Upper lobe of left lung (tissue), 6 donors: ENCODE measurements around the gene COTL1. TPM values are rescaled to one million over a fixed set of nuclear protein-coding genes. Genes with fewer than 3 reads are reported as not detected.

Experiments
- ATAC-seq, 2 donors: fragments of 200-7000 bp; cut with Tn5 transposase; one replicate each; pipeline ENCODE4 v1.9.1; 2022; ENCODE audit warnings: mild to moderate bottlenecking in 2 of 2, moderate library complexity in 2 of 2; ENCODE audit not compliant: low FRiP score in 2 of 2
- DNase-seq, 2 donors: peaks; one replicate each; pipeline ENCODE4 v3.0.0-alpha.2; 2019 to 2020
- H3K27ac ChIP-seq, 4 donors: fragments of 200-600 bp; sonication (generic); one replicate each; pipeline ENCODE4 v1.5.1; 2016 to 2019
- H3K27me3 ChIP-seq, 4 donors: fragments of 200-600 bp; sonication (generic); one replicate each; pipeline ENCODE4 v1.5.1; 2017 to 2019
- H3K36me3 ChIP-seq, 4 donors: fragments of 200-600 bp; sonication (generic); one replicate each; pipeline ENCODE4 v1.5.1; 2016 to 2019
- H3K4me1 ChIP-seq, 4 donors: fragments of 200-600 bp; sonication (generic); one replicate each; pipeline ENCODE4 v1.5.1; 2018 to 2019
- H3K4me3 ChIP-seq, 4 donors: fragments of 200-600 bp; sonication (generic); one replicate each; pipeline ENCODE4 v1.5.1; 2017 to 2019; ENCODE audit warnings: mild to moderate bottlenecking in 2 of 4, moderate library complexity in 1 of 4
- H3K9me3 ChIP-seq, 4 donors: fragments of 200-600 bp; sonication (generic); one replicate each; pipeline ENCODE4 v1.5.1; 2018 to 2019
- EP300 ChIP-seq, 4 donors: sonication (generic); formaldehyde crosslinking; IDR thresholded peaks; one replicate each; pipeline ENCODE4 v1.5.1; 2017; ENCODE audit warnings: antibody characterized with exemption in 4 of 4, control low read depth in 2 of 4
- POLR2A ChIP-seq, 4 donors: fragments of 450-650 bp; IDR thresholded peaks; one replicate each; pipeline ENCODE4 v1.5.1; 2016 to 2017; ENCODE audit warnings: antibody characterized with exemption in 4 of 4, mild to moderate bottlenecking in 2 of 4
- POLR2AphosphoS5 ChIP-seq, 2 donors: sonication (generic); formaldehyde crosslinking; IDR thresholded peaks; one replicate each; pipeline ENCODE4 v1.5.1; 2017; ENCODE audit warnings: antibody characterized with exemption in 2 of 2
- WGBS, 2 donors: methylation state at CpG; one replicate each; pipeline ENCODE4 v1.1.5; 2017 to 2018; 5-methylcytosine and 5-hydroxymethylcytosine counted together
- total RNA-seq, 6 donors: library from RNA; depleted of rRNA in 4 of 6; stranded (reverse); fragments of >200 nt in 4 of 6; gene quantifications; one replicate each; pipeline versions ENCODE4 v1.1.0 to v1.2.1, GENCODE V29; 2016 to 2021
- TF ChIP-seq, protein P1 (sequence below), 6 experiments: fragments of 450-650 bp in 4 of 6; fragments of 200-600 bp in 2 of 6; sonication (generic) in 2 of 6; IDR thresholded peaks; one replicate each; pipeline ENCODE4 v1.5.1; 2016 to 2019; ENCODE audit warnings: antibody characterized with exemption in 6 of 6
- donor health status: DM: no; HTN: no; CAD: no; lungs with moderate emphysema.
- donor health status: DM: no; HTN: yes; CAD: no; lungs with severe emphysema.

COTL1 gene
- total RNA-seq, 6 donors from 2014 or later = 31.6 to 256 (median 75.6) TPM

DNA sequence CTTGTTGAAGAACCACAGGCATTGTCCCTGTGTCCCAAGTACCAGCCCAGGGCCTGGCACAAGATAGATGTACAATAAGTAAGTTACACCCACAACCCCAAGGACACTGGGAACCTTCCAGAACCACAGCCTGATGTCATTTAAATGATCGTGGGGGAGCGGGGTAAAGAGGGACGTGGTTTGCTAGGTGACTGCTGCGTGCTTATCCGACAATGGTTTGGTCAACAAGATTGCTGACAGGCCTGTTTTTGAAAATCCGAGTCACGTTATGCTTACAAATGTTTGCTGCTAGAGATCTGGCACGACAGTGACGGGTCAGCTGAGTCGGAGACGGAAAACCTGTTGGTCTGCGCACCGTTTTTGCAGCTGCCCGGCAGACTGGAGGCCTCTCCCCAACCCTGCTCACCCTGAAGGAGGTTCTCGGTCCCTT is 22.8 kb downstream of the COTL1 start:
- peaks cover 0 to under 1% (median 0%) of the 10 kb centered on the region in 4 donors for H3K36me3 ChIP-seq
- DNase-seq = no peak
- no peaks in the 10 kb centered on the region for H3K27me3 ChIP-seq
- WGBS, 2 donors = 81 to 90% methylated on average over 15 of the region's 15 CpGs
- ATAC-seq = no peak
- peak overlapping the region; percentile 9 to 84 (median 74) for H3K27ac ChIP-seq
- peaks cover 33 to 48% (median 39%) of the 10 kb centered on the region in 4 donors for H3K4me1 ChIP-seq
- H3K9me3 ChIP-seq = no peaks in the 10 kb centered on the region
- TF ChIP-seq, protein P1, sequence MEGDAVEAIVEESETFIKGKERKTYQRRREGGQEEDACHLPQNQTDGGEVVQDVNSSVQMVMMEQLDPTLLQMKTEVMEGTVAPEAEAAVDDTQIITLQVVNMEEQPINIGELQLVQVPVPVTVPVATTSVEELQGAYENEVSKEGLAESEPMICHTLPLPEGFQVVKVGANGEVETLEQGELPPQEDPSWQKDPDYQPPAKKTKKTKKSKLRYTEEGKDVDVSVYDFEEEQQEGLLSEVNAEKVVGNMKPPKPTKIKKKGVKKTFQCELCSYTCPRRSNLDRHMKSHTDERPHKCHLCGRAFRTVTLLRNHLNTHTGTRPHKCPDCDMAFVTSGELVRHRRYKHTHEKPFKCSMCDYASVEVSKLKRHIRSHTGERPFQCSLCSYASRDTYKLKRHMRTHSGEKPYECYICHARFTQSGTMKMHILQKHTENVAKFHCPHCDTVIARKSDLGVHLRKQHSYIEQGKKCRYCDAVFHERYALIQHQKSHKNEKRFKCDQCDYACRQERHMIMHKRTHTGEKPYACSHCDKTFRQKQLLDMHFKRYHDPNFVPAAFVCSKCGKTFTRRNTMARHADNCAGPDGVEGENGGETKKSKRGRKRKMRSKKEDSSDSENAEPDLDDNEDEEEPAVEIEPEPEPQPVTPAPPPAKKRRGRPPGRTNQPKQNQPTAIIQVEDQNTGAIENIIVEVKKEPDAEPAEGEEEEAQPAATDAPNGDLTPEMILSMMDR (IDR thresholded peaks at IDR 0.05) = no peak
- peak in 1 of 2 donors; percentile 24 for TF ChIP-seq POLR2AphosphoS5 (IDR thresholded peaks at IDR 0.05)
- peak overlapping the region in 2 of 4 donors; percentile 15 to 26 for H3K4me3 ChIP-seq

DNA sequence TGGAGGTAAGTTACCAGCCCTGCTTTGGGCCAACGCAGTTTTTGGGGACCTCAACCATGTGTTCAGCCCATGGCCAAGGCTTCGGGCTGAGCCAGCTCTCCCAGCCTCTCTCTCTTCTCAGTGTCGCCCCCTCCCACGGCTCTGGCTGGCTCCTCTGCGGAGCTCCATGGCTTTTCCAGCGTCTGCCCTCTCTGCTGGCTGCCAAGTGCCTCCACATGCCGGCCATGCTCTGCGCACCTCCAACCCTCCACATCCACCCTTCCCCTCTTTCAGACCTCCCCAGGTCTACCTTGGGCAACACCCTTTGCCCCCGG is 23.2 kb downstream of the COTL1 start:
- TF ChIP-seq, protein P1 (IDR thresholded peaks at IDR 0.05) = no peak
- TF ChIP-seq POLR2AphosphoS5 (IDR thresholded peaks at IDR 0.05) = no peak
- no peak for TF ChIP-seq POLR2A (IDR thresholded peaks at IDR 0.05)
- no peak for TF ChIP-seq EP300 (IDR thresholded peaks at IDR 0.05)
- peaks cover 0 to 4% (median 2%) of the 10 kb centered on the region in 4 donors for H3K36me3 ChIP-seq
- WGBS, 2 donors = 80 to 86% methylated on average over 8 to 9 of the region's 9 CpGs
- ATAC-seq (no peak), DNase-seq (no peak)
- H3K9me3 ChIP-seq = no peaks in the 10 kb centered on the region
- H3K27ac ChIP-seq = peak overlapping the region; percentile 9 to 84 (median 74)
- H3K4me3 ChIP-seq = peak overlapping the region in 2 of 4 donors; percentile 15 to 26
- H3K4me1 ChIP-seq = peaks cover 29 to 44% (median 35%) of the 10 kb centered on the region in 4 donors
- H3K27me3 ChIP-seq = no peaks in the 10 kb centered on the region

- Histone ChIP-seq H3K27ac (peak overlapping the region; percentile 9 to 84 (median 74)), H3K27me3 (no peaks in the 10 kb centered on the region), H3K4me3 (peak overlapping the region in 2 of 4 donors; percentile 15 to 26), H3K4me1 (peaks cover 23 to 38% (median 29%) of the 10 kb centered on the region in 4 donors), H3K36me3 (peaks cover 0 to 8% (median 5%) of the 10 kb centered on the region in 4 donors), H3K9me3 (no peaks in the 10 kb centered on the region)
- ATAC-seq (peak; percentile 42 to 52), DNase-seq (peak in 1 of 2 donors; percentile 77)
- WGBS, 2 donors = 66 to 67% methylated on average over 21 to 23 of the region's 23 CpGs
- TF ChIP-seq, protein P1 (IDR thresholded peaks at IDR 0.05) = no peak
- peak in 1 of 2 donors; percentile 35 for TF ChIP-seq POLR2AphosphoS5 (IDR thresholded peaks at IDR 0.05)
- peak in 1 of 4 donors; percentile 26 for TF ChIP-seq POLR2A (IDR thresholded peaks at IDR 0.05)
- no peak for TF ChIP-seq EP300 (IDR thresholded peaks at IDR 0.05)
Observed at GRCh38 chr16:84593825-84594724, 23.8 kb downstream of the COTL1 start.

- TF ChIP-seq POLR2A (IDR thresholded peaks at IDR 0.05) (no peak), EP300 (IDR thresholded peaks at IDR 0.05) (no peak), POLR2AphosphoS5 (IDR thresholded peaks at IDR 0.05) (no peak)
- TF ChIP-seq, protein P1 (IDR thresholded peaks at IDR 0.05) = no peak
- WGBS, 2 donors = 86 to 90% methylated on average over 11 of the region's 11 CpGs
- no peak for ATAC-seq
- Histone ChIP-seq H3K27me3 (no peaks in the 10 kb centered on the region), H3K36me3 (peaks cover 0 to 17% (median 5%) of the 10 kb centered on the region in 4 donors), H3K9me3 (no peaks in the 10 kb centered on the region), H3K4me1 (peaks cover 10 to 24% (median 15%) of the 10 kb centered on the region in 4 donors), H3K4me3 (no peak overlapping the region), H3K27ac (no peak overlapping the region)
- no peak for DNase-seq
Observed at GRCh38 chr16:84592718-84593117, 25.2 kb downstream of the COTL1 start.
